AG09309 (cell line): ENCODE measurements around the gene MSX2.

Source experiments
- DNase-seq: peaks from one replicate; pipeline ENCODE4 v3.0.0-alpha.2; 2010; ENCODE audit warnings: low read depth
- H3K4me3 ChIP-seq: 2 replicates; pipeline ENCODE4 v1.5.1; 2011; ENCODE audit warnings: mild to moderate bottlenecking, low read depth, low read length, moderate library complexity; ENCODE audit not compliant: control insufficient read depth
- TF ChIP-seq, protein P1 (sequence below): IDR thresholded peaks from 2 replicates; pipeline ENCODE4 v1.5.1; 2011; ENCODE audit warnings: mild to moderate bottlenecking, low read depth, low read length, inconsistent platforms; ENCODE audit not compliant: insufficient read depth, control insufficient read depth; ENCODE audit errors: missing control alignments

MSX2 gene

DNA sequence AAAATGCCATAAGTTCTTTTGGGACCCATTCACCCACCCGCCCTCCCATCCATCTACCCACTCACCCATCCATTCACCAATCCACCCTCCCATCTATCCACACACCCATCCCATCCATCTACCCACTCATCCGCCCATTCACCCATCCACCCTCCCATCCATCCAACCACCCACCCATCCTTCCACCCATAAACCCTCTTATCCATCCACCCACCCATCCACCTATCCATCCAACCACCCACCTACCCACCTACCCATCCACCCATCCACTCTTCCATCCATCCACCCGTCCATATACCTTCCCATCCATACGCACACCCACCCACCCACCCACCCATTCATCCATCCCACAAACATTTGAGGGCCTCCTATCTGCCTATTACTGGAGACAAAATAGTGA lies 43.3 kb downstream of the MSX2 start:
- TF ChIP-seq, protein P1, sequence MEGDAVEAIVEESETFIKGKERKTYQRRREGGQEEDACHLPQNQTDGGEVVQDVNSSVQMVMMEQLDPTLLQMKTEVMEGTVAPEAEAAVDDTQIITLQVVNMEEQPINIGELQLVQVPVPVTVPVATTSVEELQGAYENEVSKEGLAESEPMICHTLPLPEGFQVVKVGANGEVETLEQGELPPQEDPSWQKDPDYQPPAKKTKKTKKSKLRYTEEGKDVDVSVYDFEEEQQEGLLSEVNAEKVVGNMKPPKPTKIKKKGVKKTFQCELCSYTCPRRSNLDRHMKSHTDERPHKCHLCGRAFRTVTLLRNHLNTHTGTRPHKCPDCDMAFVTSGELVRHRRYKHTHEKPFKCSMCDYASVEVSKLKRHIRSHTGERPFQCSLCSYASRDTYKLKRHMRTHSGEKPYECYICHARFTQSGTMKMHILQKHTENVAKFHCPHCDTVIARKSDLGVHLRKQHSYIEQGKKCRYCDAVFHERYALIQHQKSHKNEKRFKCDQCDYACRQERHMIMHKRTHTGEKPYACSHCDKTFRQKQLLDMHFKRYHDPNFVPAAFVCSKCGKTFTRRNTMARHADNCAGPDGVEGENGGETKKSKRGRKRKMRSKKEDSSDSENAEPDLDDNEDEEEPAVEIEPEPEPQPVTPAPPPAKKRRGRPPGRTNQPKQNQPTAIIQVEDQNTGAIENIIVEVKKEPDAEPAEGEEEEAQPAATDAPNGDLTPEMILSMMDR = no peak
- H3K4me3 ChIP-seq = no peak overlapping the region
- no peak for DNase-seq

DNA sequence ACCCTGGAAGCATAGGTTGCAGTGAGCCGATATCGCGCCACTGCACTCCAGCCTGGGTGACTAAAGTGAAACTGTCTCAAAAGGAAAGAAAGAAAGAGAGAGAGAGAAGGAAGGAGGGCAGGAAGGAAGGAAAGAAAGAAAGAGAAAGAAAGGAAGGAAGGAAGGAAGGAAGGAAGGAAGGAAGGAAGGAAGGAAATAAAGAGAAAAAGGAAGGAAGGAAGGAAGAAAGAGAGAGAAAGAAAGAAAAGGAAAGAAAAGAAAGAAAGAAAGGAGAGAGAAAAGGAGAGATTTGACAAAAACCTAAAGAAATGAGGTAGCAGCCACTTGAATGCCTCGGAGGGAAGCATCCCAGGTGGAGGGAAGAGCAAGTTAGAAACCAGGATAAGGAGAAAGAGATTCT lies 44.6 kb downstream of the MSX2 start:
- no peak overlapping the region for H3K4me3 ChIP-seq
- DNase-seq = no peak
- TF ChIP-seq, protein P1 = no peak

DNA sequence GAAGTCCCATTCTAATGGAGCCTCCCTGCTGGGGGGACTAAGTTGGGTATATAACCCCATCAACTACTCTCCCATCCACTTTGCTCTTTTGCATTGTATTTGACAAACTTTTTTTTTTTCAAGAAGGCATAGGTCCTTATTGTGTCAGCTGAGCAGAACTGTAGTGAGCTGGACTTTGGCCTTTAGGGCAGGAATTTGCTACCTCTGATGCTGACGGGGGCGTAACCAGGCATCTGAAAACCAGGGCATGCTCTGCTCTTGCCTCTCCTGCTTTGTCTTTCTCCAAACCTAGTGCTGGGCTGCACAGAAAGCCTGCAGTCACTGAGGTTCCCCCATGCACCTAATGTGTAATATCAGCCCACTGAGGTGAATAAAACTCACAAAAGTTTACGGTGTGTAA lies 49.0 kb downstream of the MSX2 start:
- H3K4me3 ChIP-seq = no peak overlapping the region
- TF ChIP-seq, protein P1 = no peak
- DNase-seq = no peak

DNA sequence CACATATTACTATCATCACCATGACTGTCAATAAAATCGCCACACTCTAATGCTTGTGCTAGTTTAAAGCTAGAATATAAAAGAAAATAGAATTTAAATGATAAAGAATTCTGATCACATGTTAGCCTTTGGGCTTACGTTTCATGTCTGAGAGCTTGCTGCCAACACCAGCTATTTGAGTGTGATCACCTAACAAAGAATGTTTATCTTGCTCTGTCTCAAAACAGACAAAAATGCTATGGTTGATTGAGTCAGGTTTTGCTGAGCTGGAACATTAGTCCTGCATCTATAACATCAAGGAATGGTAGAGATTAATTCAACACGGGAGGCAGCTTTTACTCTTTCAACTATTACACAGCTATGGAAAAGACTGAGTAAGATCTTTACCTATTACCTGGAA lies 50.7 kb downstream of the MSX2 start:
- no peak for DNase-seq
- H3K4me3 ChIP-seq = no peak overlapping the region
- TF ChIP-seq, protein P1 = no peak

DNA sequence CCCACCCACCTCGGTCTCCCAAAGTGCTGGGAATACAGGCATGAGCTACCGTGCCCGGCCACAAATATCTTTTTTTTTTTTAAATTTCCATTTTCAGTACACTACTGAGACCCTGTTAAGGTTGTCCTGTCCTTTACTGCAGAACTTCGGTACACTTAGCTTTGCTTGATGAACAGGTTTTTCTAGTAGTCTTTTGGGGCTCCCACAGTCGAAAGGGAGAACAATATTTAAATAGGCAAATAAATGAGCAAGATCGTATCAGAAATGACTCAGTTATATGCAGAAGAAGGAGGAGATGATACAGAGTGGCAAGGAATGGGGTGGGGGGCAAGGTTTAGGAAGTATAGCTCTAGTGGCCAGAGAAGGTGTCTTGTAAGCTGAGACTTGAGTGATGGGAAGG lies 52.7 kb downstream of the MSX2 start:
- H3K4me3 ChIP-seq = no peak overlapping the region
- no peak for DNase-seq
- TF ChIP-seq, protein P1 = no peak

DNA sequence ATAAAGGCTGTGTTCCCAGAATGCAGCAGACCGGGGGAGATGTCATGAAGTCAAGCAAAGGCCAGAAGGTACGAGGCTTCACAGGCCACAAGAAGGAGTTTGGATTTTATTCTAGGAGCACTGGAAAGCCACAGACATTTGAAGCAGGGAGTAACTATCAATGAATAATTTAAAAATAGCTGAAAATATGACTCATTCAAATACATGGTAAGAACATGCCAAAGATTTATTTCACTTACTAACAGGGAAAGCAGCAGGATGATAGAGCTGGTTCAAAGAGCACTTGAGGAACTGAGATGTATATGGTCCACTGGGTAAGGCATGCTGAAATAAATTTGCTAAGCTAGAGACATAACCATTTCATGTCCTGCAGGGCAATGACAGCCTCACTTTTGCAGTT lies 53.2 kb downstream of the MSX2 start:
- TF ChIP-seq, protein P1 = no peak
- no peak for DNase-seq
- no peak overlapping the region for H3K4me3 ChIP-seq
